ENCODE data around the gene MCCD1.

MCCD1 gene

DNA sequence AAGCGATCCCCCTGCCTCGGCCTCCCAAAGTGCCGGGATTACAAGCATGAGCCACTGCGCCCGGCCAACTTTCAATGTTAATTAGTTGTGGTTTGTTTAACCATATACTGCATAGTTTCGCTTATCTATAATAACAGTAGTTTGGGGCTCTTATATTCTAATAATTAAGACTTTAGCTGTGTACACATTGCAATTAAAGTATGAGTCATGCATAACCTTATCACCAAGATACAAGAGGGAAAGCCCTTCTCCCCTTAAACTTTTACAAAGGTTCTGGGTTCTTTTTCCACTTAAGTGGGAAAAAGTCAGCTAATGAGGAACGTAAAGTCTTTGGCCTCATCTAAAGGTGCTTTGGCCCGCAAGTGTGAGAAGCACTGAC lies 3.2 kb upstream of the MCCD1 start:
- Histone ChIP-seq H3K4me1 (ENCODE audit: control insufficient read depth, insufficient read depth, low read length) (peaks cover 18% of the 10 kb centered on the region), H3K36me3 (ENCODE audit: insufficient read depth, low read length) (peaks cover 12% of the 10 kb centered on the region), H3K9me3 (replicated peaks; ENCODE audit: low read length) (no peaks in the 10 kb centered on the region), H3K4me3 (ENCODE audit: low read length) (no peak overlapping the region), H3K9ac (ENCODE audit: low read depth, low read length) (no peak overlapping the region), H3K27me3 (ENCODE audit: control insufficient read depth, insufficient read depth, low read length) (peaks cover 3% of the 10 kb centered on the region), H3K4me2 (ENCODE audit: low read length) (no peak overlapping the region)

DNA sequence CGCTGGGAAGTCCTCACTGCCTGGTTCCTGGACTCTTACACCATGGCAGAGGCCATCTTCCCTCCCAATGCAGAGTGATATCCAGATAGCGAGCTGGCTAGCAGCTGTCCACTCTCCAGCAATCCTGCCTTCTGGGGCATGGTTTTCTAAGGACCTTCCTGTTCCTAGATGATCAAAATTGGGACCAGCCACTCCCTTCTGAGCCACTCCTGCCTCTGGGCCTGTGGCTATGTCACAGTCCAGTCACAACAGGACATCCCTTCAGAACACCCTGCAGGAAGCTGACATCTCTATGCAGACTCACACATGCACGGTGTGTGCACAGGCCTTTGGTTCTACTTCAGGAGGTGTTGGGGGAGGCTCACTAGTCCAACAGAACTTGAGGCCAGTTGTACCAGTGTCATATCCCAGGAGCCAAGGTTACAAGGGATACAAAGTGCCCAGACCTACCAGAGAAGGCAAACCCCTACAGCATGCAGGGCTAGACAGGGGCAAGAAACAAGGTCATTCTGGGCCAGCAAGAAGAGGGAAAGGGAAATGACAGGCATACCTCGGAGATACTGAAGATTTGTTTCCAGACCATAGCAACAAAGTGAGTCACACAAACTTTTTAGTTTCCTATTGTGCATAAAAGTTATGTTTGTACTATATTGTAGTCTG lies 2.7 kb upstream of the MCCD1 start:
- Histone ChIP-seq H3K27me3 (ENCODE audit: control insufficient read depth, insufficient read depth, low read length) (no peaks in the 10 kb centered on the region), H3K4me1 (ENCODE audit: control insufficient read depth, insufficient read depth, low read length) (peaks cover 18% of the 10 kb centered on the region), H3K4me3 (ENCODE audit: low read length) (no peak overlapping the region), H3K9ac (ENCODE audit: low read depth, low read length) (no peak overlapping the region), H3K9me3 (replicated peaks; ENCODE audit: low read length) (no peaks in the 10 kb centered on the region), H3K36me3 (ENCODE audit: insufficient read depth, low read length) (peaks cover 17% of the 10 kb centered on the region), H3K4me2 (ENCODE audit: low read length) (no peak overlapping the region)

DNA sequence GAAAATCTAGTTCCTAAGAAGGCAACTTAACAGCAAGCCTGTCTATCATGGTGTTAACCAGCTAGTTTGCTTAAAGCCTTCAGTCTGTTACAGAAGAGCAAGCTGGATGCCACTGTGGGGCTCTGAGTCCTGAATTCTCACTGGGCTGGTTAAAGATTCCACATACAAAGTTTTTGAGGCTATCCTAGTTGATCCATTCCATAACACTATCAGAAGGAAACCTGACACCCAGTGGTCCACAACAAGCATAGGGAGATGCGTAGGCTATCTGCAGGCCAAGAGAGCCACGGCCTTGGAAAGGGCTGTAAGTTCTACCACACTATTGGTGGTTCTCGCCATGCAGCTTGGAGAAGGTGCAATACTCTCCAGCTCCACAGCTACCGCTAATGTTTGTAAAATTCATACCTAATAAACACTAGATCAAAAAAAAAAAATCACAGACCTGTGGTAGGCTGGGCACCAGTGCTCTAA lies 420 bp upstream of the MCCD1 start:
- peaks cover 37% of the 10 kb centered on the region for H3K36me3 ChIP-seq (ENCODE audit: insufficient read depth, low read length)
- H3K27me3 ChIP-seq (ENCODE audit: control insufficient read depth, insufficient read depth, low read length) = no peaks in the 10 kb centered on the region
- no peak overlapping the region for H3K4me2 ChIP-seq (ENCODE audit: low read length)
- no peak overlapping the region for H3K4me3 ChIP-seq (ENCODE audit: low read length)
- H3K4me1 ChIP-seq (ENCODE audit: control insufficient read depth, insufficient read depth, low read length) = peaks cover 18% of the 10 kb centered on the region
- H3K9ac ChIP-seq (ENCODE audit: low read depth, low read length) = no peak overlapping the region
- no peaks in the 10 kb centered on the region for H3K9me3 ChIP-seq (replicated peaks; ENCODE audit: low read length)

DNA sequence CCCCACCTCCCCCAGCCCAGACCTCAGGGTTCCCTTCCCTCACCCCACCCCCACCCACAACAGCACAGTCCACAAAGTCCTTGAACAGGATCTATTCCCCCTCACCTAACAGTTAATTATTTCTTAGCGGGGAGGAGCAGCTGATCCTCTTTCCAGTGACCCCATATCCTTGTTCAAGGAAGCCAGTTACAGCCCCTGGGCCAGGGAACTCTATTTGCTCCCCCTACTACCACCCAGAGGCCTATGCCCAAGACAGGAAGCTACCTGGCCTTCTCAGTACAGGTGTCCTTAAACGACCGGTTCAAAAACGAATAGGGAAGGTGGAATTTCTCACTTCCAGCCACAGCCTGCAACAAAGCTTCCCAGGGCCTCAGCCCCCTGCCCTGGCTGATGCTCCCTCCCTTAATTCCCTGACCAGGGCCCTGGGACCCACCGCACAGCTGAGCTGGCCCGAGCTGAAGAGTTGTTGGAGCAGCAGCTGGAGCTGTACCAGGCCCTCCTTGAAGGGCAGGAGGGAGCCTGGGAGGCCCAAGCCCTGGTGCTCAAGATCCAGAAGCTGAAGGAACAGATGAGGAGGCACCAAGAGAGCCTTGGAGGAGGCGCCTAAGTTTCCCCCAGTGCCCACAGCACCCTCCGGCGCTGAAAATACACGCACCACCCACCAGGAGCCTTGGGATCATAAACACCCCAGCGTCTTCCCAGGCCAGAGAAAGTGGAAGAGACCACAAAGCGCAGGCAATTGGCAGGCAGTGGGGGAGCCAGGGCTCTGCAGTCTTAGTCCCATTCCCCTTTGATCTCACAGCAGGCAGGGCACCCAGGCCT lies 778 bp downstream of the MCCD1 start:
- Histone ChIP-seq H3K9ac (ENCODE audit: low read depth, low read length) (no peak overlapping the region), H3K4me1 (ENCODE audit: control insufficient read depth, insufficient read depth, low read length) (peaks cover 18% of the 10 kb centered on the region), H3K36me3 (ENCODE audit: insufficient read depth, low read length) (peaks cover 49% of the 10 kb centered on the region), H3K9me3 (replicated peaks; ENCODE audit: low read length) (no peaks in the 10 kb centered on the region), H3K4me3 (ENCODE audit: low read length) (no peak overlapping the region), H3K4me2 (ENCODE audit: low read length) (no peak overlapping the region), H3K27me3 (ENCODE audit: control insufficient read depth, insufficient read depth, low read length) (no peaks in the 10 kb centered on the region)

DNA sequence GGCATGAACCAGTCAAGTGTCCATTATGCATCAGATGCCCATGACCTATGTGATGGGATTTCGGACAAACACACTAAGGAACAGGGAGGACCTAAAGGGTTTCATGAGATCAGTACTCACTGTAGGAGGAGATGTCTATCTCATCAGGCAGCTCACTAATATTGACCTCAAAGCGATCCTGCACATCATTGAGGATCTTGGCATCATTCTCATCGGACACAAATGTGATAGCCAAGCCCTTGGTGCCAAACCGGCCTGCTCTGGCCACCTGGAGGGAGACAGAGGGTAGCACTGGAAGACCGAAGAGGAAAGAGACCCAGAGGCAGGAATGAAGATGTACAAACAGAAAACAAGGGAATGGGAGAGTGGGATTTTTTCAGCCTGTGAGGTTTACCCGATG lies 1.9 kb downstream of the MCCD1 start:
- Histone ChIP-seq H3K36me3 (ENCODE audit: insufficient read depth, low read length) (peaks cover 60% of the 10 kb centered on the region), H3K4me2 (ENCODE audit: low read length) (no peak overlapping the region), H3K4me3 (ENCODE audit: low read length) (no peak overlapping the region), H3K9ac (ENCODE audit: low read depth, low read length) (no peak overlapping the region), H3K4me1 (ENCODE audit: control insufficient read depth, insufficient read depth, low read length) (peaks cover 17% of the 10 kb centered on the region), H3K27me3 (ENCODE audit: control insufficient read depth, insufficient read depth, low read length) (no peaks in the 10 kb centered on the region), H3K9me3 (replicated peaks; ENCODE audit: low read length) (no peaks in the 10 kb centered on the region)

DNA sequence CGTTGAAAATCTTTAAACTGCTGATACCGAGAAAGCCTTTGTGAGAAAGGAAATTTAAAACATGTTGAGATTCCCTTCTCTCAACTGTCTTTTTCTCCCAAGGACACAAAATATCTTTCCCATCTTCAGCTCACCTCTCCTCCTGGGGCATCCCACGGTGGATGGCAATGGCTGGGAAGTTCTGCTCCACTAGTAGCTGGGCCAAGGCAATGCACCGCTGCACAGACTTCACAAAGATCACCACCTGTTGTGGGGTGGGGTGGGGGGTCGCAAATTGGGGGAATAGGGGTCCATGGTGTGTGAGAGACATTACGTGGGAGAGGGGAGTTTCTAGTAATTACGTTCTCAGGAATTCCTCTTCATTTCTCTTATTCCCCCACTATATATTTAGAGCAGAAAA lies 2.4 kb downstream of the MCCD1 start:
- Histone ChIP-seq H3K4me1 (ENCODE audit: control insufficient read depth, insufficient read depth, low read length) (peaks cover 12% of the 10 kb centered on the region), H3K4me3 (ENCODE audit: low read length) (no peak overlapping the region), H3K9me3 (replicated peaks; ENCODE audit: low read length) (no peaks in the 10 kb centered on the region), H3K27me3 (ENCODE audit: control insufficient read depth, insufficient read depth, low read length) (no peaks in the 10 kb centered on the region), H3K36me3 (ENCODE audit: insufficient read depth, low read length) (peaks cover 65% of the 10 kb centered on the region), H3K9ac (ENCODE audit: low read depth, low read length) (no peak overlapping the region), H3K4me2 (ENCODE audit: low read length) (no peak overlapping the region)

DNA sequence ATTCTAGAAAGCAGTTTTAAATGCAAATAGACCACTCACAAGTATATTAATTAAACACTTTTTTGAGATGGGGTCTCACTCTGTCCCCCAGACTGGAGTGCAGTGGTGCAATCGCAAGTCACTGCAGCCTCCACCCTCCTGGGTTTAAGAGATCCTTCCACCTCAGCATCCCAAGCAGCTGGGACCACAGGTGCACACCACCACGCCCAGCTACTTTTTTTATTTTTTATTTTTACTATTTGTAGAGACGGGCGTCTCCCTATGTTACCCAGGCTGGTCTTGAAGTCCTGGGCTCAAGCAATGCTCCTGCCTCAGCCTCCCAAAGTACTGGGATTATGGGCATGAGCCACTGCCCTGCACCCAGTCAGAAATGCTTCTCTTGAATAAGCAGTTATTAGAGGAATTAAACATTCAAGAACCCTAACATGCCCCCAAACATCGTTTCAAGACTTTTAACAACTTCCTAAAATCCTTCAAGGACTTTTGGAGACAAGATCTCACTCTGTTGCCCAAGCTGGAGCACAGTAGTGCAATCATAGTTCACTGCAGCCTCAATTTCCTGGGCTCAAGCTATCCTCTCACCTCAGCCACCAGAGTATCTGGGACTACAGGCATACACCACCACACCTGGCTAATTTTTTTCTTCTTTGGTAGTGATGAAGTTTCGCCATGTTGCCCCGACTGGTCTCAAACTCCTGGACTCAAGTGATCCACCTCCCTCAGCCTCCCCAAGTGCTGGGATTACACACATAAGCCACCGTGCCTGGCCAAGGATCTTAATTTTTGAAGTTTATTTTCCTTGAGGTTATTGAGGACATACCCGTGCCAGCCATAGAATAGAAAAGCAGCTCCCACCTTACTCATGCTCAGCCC lies 3.2 kb downstream of the MCCD1 start:
- H3K4me3 ChIP-seq (ENCODE audit: low read length) = no peak overlapping the region
- H3K27me3 ChIP-seq (ENCODE audit: control insufficient read depth, insufficient read depth, low read length) = no peaks in the 10 kb centered on the region
- no peak overlapping the region for H3K4me2 ChIP-seq (ENCODE audit: low read length)
- H3K36me3 ChIP-seq (ENCODE audit: insufficient read depth, low read length) = peaks cover 73% of the 10 kb centered on the region
- H3K4me1 ChIP-seq (ENCODE audit: control insufficient read depth, insufficient read depth, low read length) = peaks cover 4% of the 10 kb centered on the region
- H3K9ac ChIP-seq (ENCODE audit: low read depth, low read length) = no peak overlapping the region
- no peaks in the 10 kb centered on the region for H3K9me3 ChIP-seq (replicated peaks; ENCODE audit: low read length)

DNA sequence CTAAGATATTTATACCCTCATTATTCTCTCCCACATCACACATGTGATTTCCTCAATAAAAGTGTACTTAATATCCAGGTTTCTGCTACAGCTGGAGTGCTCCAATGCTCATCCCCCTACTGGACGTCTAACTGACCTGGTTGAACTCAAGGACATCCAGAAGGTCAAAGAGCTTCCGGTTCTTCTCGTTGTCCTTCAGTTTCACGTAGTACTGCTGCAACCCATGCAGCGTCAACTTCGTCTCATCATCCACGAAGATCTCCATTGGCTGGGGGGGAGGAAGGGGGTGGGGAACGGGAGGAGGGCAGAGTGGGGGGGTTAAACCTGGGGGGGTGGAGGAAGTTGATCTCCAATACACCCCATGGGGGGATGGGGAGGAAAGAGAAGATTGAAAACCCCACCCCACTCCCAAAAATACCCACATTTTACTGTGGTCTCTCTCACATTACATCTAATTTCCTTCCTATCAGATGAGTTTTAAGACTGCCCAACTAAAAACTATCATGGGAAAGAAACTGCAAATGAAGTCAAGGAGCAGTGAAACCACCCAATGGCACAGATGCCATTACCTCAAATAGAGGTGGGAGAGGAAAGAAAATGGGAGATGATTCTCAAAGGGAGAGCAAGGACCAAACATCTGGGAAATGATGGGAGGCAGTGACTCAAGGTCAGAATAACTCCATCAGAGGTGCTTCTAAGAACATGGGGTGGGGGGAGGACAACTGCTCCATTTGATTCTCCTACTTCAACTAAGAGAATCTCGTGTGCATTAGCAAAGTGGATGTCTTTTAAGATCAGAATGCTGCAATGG lies 4.1 kb downstream of the MCCD1 start:
- Histone ChIP-seq H3K4me3 (ENCODE audit: low read length) (no peak overlapping the region), H3K9me3 (replicated peaks; ENCODE audit: low read length) (no peaks in the 10 kb centered on the region), H3K4me2 (ENCODE audit: low read length) (no peak overlapping the region), H3K36me3 (ENCODE audit: insufficient read depth, low read length) (peaks cover 81% of the 10 kb centered on the region), H3K9ac (ENCODE audit: low read depth, low read length) (no peak overlapping the region), H3K4me1 (ENCODE audit: control insufficient read depth, insufficient read depth, low read length) (no peaks in the 10 kb centered on the region), H3K27me3 (ENCODE audit: control insufficient read depth, insufficient read depth, low read length) (no peaks in the 10 kb centered on the region)

DNA sequence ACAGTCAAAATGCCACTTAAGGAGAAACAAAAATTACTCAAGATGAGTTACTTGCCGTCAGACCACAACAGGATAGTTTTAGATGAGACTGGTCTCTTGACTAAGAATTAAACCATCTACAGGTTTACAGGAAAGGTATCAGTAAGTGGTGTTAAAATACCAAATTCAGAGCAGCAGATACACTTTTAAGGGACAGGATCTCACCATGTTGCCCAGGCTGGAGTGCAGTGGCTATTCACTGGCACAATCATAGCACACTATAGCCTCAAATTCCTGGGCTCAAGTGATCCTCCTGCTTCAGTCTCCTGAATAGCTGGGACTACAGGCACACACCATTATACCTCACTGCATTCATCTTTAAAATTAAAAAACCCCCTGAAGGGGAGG lies 4.7 kb downstream of the MCCD1 start:
- Histone ChIP-seq H3K36me3 (ENCODE audit: insufficient read depth, low read length) (peaks cover 87% of the 10 kb centered on the region), H3K9me3 (replicated peaks; ENCODE audit: low read length) (no peaks in the 10 kb centered on the region), H3K4me2 (ENCODE audit: low read length) (no peak overlapping the region), H3K4me1 (ENCODE audit: control insufficient read depth, insufficient read depth, low read length) (peaks cover under 1% of the 10 kb centered on the region), H3K27me3 (ENCODE audit: control insufficient read depth, insufficient read depth, low read length) (no peaks in the 10 kb centered on the region), H3K9ac (ENCODE audit: low read depth, low read length) (no peak overlapping the region), H3K4me3 (ENCODE audit: low read length) (no peak overlapping the region)

DNA sequence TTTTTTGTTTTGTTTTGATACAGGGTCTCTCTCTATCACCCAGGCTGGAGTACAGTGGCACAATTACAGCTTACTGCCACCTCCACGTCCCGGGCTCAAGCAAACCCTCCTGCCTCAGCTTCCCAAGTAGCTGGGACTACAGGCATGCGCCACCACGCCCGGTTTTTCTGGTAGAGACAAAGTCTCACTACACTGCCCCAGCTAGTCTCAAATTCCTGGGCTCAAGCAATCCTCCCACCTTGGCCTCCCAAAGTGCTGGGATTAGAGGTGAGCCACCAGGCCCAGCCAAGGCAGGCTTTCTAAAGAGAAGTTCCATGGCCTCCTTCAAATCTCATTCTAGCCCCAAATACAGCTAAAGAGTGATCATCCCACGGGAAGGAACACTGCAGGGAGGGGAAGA lies 5.2 kb downstream of the MCCD1 start:
- Histone ChIP-seq H3K9ac (ENCODE audit: low read depth, low read length) (no peak overlapping the region), H3K9me3 (replicated peaks; ENCODE audit: low read length) (no peaks in the 10 kb centered on the region), H3K4me1 (ENCODE audit: control insufficient read depth, insufficient read depth, low read length) (peaks cover 6% of the 10 kb centered on the region), H3K4me2 (ENCODE audit: low read length) (no peak overlapping the region), H3K36me3 (ENCODE audit: insufficient read depth, low read length) (peaks cover 92% of the 10 kb centered on the region), H3K27me3 (ENCODE audit: control insufficient read depth, insufficient read depth, low read length) (no peaks in the 10 kb centered on the region), H3K4me3 (ENCODE audit: low read length) (no peak overlapping the region)

All from skeletal muscle satellite cell (primary cell).